Measurements from ENCODE around the gene MFSD2B.
A peak's percentile ranks its signal among the peaks of the same experiment; 100 is the strongest.

MFSD2B gene

GRCh38 chr2:24009680-24010476, at the start of gene MFSD2B:
Gene MFSD2B, plus strand, starts transcription at chr2:24010085. Its CDS starts 12 bp downstream, at chr2:24010097.
- H3K4me3 ChIP-seq (ENCODE audit: low read depth, low read length), result peak within 1 kb of the TSS; percentile 30

GRCh38 chr2:23967846-23968245, 42.0 kb upstream of the MFSD2B start:
- TF ChIP-seq CTCF (IDR thresholded peaks at IDR 0.05; ENCODE audit: low read depth, low read length), result no peak
- no peak overlapping the region for H3K4me3 ChIP-seq (ENCODE audit: low read depth, low read length)

More at GRCh38 chr2:24009680-24010476, at the start of gene MFSD2B:
- TF ChIP-seq CTCF (IDR thresholded peaks at IDR 0.05; ENCODE audit: low read depth, low read length), result no peak

GRCh38 chr2:23976883-23977282, 33.0 kb upstream of the MFSD2B start:
- H3K4me3 ChIP-seq (ENCODE audit: low read depth, low read length), result no peak overlapping the region
- no peak for TF ChIP-seq CTCF (IDR thresholded peaks at IDR 0.05; ENCODE audit: low read depth, low read length)

- no peak for TF ChIP-seq CTCF (IDR thresholded peaks at IDR 0.05; ENCODE audit: low read depth, low read length)
- H3K4me3 ChIP-seq (ENCODE audit: low read depth, low read length), result no peak overlapping the region
Measured at GRCh38 chr2:23988371-23988770, 21.5 kb upstream of the MFSD2B start.

- TF ChIP-seq CTCF (IDR thresholded peaks at IDR 0.05; ENCODE audit: low read depth, low read length), result no peak
- H3K4me3 ChIP-seq (ENCODE audit: low read depth, low read length), result no peak overlapping the region
Measured at GRCh38 chr2:23992931-23993330, 17.0 kb upstream of the MFSD2B start.

GRCh38 chr2:23993736-23994269, 16.1 kb upstream of the MFSD2B start:
- no peak overlapping the region for H3K4me3 ChIP-seq (ENCODE audit: low read depth, low read length)
- no peak for TF ChIP-seq CTCF (IDR thresholded peaks at IDR 0.05; ENCODE audit: low read depth, low read length)

GRCh38 chr2:23994567-23994966, 15.3 kb upstream of the MFSD2B start:
- no peak overlapping the region for H3K4me3 ChIP-seq (ENCODE audit: low read depth, low read length)
- TF ChIP-seq CTCF (IDR thresholded peaks at IDR 0.05; ENCODE audit: low read depth, low read length), result no peak

Measured in WI38 (cell line).